Measurements from ENCODE around the gene SRP68.

GRCh38 chr17:76074390-76075363 is 2.4 kb upstream of the SRP68 start, which contains the start of gene GALR2:
- no peak for TF ChIP-seq EZH2phosphoT487 (IDR thresholded peaks at IDR 0.05; ENCODE audit: low read length)
- TF ChIP-seq EZH2 (optimal IDR thresholded peaks at IDR 0.05; ENCODE audit: low read depth, low read length), result no peak

Measured in MM.1S (cell line).